HT-29 (cell line): ENCODE data around the gene KRTAP6-3. TPM values are rescaled to one million over a fixed set of nuclear protein-coding genes. Genes with fewer than 3 reads are reported as not detected.

Source experiments
- DNase-seq: peaks from one replicate; pipeline ENCODE4 v3.0.0-alpha.2; 2015; ENCODE audit warnings: low spot score
- small RNA-seq: library from RNA; depleted of rRNA; stranded (forward); fragments of <200 nt; gene quantifications from one replicate; pipeline ENCODE3, GENCODE V24; 2014
- total RNA-seq: library from RNA; depleted of rRNA; stranded (reverse); fragments of >200 nt; shearing (Covaris generic); gene quantifications from 2 replicates; pipeline ENCODE4 v1.2.3, GENCODE V29; 2014; rRNA removed

KRTAP6-3 gene
- total RNA-seq, 1 experiment from 2014 or later = not detected

DNA sequence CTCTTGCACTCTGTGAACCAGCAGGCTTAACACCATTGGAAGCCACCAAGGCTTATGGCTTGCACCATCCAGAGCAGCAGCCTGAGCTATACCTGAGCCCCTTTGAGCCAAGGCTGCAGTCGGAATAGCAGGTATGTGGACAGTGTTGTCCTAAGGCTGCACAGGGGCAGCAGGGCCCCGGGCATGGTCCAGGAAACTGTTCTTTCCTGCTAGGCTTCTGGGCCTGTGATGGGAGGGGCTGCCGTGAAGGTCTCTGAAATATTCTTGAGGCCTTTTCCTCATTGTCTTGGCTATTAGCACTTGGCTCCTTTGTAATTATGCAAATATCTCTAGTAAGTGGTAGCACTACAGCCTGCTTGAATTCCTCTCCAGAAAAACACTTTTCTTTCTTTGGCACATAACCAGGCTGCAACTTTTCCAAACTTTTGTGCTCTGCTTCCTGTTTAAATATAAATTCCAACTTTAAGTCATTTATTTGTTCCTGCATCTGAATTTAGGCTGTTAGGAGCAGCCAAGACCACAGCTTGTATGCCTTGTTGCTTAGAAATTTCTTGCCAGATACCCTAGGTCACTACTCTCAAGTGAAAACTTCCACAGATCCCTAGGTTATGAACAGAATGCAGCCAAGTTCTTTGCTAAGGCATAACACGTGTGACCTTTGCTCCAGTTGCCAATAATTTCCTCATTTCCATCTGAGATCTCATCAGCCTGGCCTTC lies 33.4 kb downstream of the KRTAP6-3 start:
- no peak for DNase-seq

DNA sequence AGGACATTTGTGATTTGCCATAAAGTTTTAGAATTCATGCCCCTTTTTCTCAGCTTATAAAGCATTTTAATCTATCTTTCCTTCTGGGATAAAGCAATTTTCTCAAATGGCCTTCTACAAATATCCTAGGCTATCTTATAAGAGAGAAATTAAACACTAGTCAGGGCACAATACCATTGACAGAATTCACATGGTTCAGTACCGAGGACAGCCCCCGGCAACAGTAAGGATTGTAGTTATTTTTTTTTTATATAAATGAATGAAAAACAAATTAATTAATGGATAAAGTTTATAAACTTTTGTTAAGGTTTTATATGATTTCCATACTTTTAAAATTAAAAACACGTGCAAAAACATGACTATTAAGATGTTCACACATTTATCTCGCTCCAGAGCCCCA lies 35.9 kb downstream of the KRTAP6-3 start:
- DNase-seq = no peak

DNA sequence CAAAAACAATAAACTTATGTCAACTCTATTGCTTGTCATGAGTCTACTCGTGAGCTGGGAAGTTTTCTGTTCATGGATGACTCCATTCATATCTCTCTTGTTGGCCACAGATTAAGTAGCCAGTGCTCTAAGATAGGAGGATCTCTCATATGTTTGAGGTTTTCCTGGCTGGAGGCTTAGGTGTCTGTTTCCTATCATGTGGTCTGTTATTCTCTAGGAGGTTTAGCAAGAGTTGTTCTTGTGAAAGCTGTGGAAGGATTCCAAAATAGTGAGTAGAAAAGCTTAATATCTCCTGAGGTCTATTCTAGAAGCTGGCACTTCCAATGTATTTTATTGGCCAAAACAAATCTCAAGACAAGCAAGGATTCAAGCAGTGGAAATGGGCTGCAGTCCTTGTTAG lies 37.0 kb downstream of the KRTAP6-3 start:
- no peak for DNase-seq

DNA sequence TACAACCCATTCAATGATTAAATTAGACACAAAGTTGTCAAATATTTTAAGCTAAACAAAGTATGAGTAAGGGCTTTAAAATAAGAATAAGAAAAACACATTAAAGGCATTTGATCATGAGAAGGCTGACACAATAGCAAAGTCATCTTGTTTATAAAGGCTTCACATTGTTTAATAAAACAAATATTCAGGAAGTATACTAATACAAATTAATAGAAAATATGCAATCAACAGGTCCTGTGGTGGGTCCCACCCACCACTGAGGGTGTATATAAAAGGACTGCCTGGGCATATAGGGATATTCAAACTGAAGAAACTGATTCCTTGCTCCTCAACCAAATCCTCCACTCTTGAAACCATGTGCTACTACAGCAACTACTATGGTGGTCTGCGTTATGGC lies 42.7 kb downstream of the KRTAP6-3 start, which contains the start of gene KRTAP20-2:
TSS of gene KRTAP20-2 (plus strand) at position 301 of the 400 bp plus-strand sequence. CDS start at position 359, 58 bp downstream.
- DNase-seq = no peak

DNA sequence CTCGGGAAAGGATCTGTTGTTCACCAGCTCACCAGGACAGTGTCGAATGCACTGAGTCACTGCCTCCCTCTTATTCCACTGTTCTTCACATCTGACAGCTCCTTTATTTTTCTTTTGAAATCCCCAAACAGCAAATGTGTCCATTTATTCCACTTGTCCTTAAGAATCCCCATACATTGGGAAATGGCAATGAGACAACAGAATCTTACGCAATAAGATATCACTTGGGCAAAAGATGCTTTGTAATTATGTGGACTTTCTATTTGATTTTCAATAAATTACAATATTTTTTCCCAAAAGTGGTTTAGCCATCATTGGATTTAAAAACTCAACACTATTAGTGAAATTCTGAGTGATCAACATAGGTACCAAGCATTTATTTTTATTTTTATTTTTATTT lies 46.4 kb downstream of the KRTAP6-3 start:
- no peak for DNase-seq

DNA sequence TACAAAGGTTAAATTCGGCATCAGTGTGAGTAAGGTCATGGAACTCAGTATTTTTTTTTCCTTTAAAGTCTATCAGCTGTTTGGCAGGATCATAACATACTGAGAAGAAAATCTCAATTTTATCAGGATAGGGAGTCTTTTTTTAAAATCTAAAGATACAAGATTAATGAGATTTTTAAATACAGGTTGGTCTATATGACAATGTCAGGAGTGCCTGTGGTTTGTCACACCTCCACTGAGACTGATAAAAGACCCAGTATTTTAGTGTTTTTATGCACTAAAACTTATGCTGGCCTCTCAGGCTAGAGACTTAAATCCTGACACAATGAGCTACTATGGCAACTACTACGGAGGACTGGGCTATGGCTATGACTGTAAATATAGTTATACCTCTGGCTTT lies 50.3 kb downstream of the KRTAP6-3 start, which contains the start of gene KRTAP20-3:
TSS of gene KRTAP20-3 (plus strand) at position 301 of the 400 bp plus-strand sequence.
- no peak for DNase-seq

Small RNA genes lying within 50 kb of the gene (small RNA-seq; reads per million reads assigned to genes)
- gene KRTAP20-1 = not detected
- gene KRTAP20-3 = not detected
- not detected for gene KRTAP20-4
- not detected for gene KRTAP22-1
- gene KRTAP22-2 = not detected

Other genes with a start within 250 kb of the KRTAP6-3 start
- not detected in 2 replicates for gene KRTAP23-1, start 243.8 kb upstream of the KRTAP6-3 start, total RNA-seq
- gene KRTAP13-2, start 220.2 kb upstream of the KRTAP6-3 start, total RNA-seq = not detected in 2 replicates
- gene KRTAP13-1, start 196.4 kb upstream of the KRTAP6-3 start, total RNA-seq = not detected in 2 replicates
- not detected in 2 replicates for gene KRTAP13-3, start 166.5 kb upstream of the KRTAP6-3 start, total RNA-seq
- gene KRTAP13-4, start 162.2 kb upstream of the KRTAP6-3 start, total RNA-seq = not detected in 2 replicates
- gene KRTAP15-1, start 152.2 kb upstream of the KRTAP6-3 start, total RNA-seq = not detected in 2 replicates
- not detected in 2 replicates for gene KRTAP19-1, start 112.1 kb upstream of the KRTAP6-3 start, total RNA-seq
- not detected in 2 replicates for gene KRTAP19-2, start 105.0 kb upstream of the KRTAP6-3 start, total RNA-seq
- not detected in 2 replicates for gene KRTAP19-3, start 100.4 kb upstream of the KRTAP6-3 start, total RNA-seq
- gene KRTAP19-4, start 95.3 kb upstream of the KRTAP6-3 start, total RNA-seq = not detected in 2 replicates
- not detected in 2 replicates for gene KRTAP19-5, start 90.3 kb upstream of the KRTAP6-3 start, total RNA-seq
- not detected in 2 replicates for gene KRTAP19-6, start 50.6 kb upstream of the KRTAP6-3 start, total RNA-seq
- gene KRTAP19-7, start 31.1 kb upstream of the KRTAP6-3 start, total RNA-seq = not detected in 2 replicates
- gene KRTAP22-2, start 2.0 kb upstream of the KRTAP6-3 start, total RNA-seq = not detected in 2 replicates
- not detected in 2 replicates for gene KRTAP6-2, start 6.5 kb downstream of the KRTAP6-3 start, total RNA-seq
- not detected in 2 replicates for gene KRTAP22-1, start 8.6 kb downstream of the KRTAP6-3 start, total RNA-seq
- gene KRTAP6-1, start 21.5 kb downstream of the KRTAP6-3 start, total RNA-seq = not detected in 2 replicates
- not detected in 2 replicates for gene KRTAP20-1, start 24.0 kb downstream of the KRTAP6-3 start, total RNA-seq
- not detected in 2 replicates for gene KRTAP20-4, start 28.2 kb downstream of the KRTAP6-3 start, total RNA-seq
- not detected in 2 replicates for gene KRTAP20-2, start 42.8 kb downstream of the KRTAP6-3 start, total RNA-seq
- gene KRTAP20-3, start 50.4 kb downstream of the KRTAP6-3 start, total RNA-seq = not detected in 2 replicates
- not detected in 2 replicates for gene KRTAP21-3, start 126.3 kb downstream of the KRTAP6-3 start, total RNA-seq
- gene KRTAP21-2, start 154.8 kb downstream of the KRTAP6-3 start, total RNA-seq = not detected in 2 replicates
- not detected in 2 replicates for gene KRTAP21-1, start 163.0 kb downstream of the KRTAP6-3 start, total RNA-seq
- not detected in 2 replicates for gene KRTAP8-1, start 220.8 kb downstream of the KRTAP6-3 start, total RNA-seq
- not detected in 2 replicates for gene KRTAP7-1, start 237.3 kb downstream of the KRTAP6-3 start, total RNA-seq